ENCODE data around the gene REG3G.
A peak's percentile ranks its signal among the peaks of the same experiment; 100 is the strongest.

Gene REG3G

GRCh38 chr2:78993518-78994148 is 31.9 kb upstream of the REG3G start:
- no peak for DNase-seq (ENCODE audit: low spot score)
- no peak for TF ChIP-seq CTCF (IDR thresholded peaks at IDR 0.05; ENCODE audit: extremely low read depth, insufficient read depth, missing control alignments)
- in situ Hi-C loops (cut with MboI; ENCODE audit: low pct_unique_long_range_greater_than_20kb, low sequenced_read_pairs, unreplicated experiment): no loop called here

- no peak for TF ChIP-seq CTCF (IDR thresholded peaks at IDR 0.05; ENCODE audit: extremely low read depth, insufficient read depth, missing control alignments)
- in situ Hi-C loops (cut with MboI; ENCODE audit: low pct_unique_long_range_greater_than_20kb, low sequenced_read_pairs, unreplicated experiment): no loop called here
- DNase-seq (ENCODE audit: low spot score): no peak
These were observed 30.7 kb upstream of the REG3G start for GRCh38 chr2:78994789-78995188.

GRCh38 chr2:78999406-78999805 is 26.1 kb upstream of the REG3G start:
- TF ChIP-seq CTCF (IDR thresholded peaks at IDR 0.05; ENCODE audit: extremely low read depth, insufficient read depth, missing control alignments): peak; percentile 46
- in situ Hi-C loops (cut with MboI; ENCODE audit: low pct_unique_long_range_greater_than_20kb, low sequenced_read_pairs, unreplicated experiment): no loop called here
- no peak for DNase-seq (ENCODE audit: low spot score)

- TF ChIP-seq CTCF (IDR thresholded peaks at IDR 0.05; ENCODE audit: extremely low read depth, insufficient read depth, missing control alignments): no peak
- DNase-seq (ENCODE audit: low spot score): no peak
- in situ Hi-C loops (cut with MboI; ENCODE audit: low pct_unique_long_range_greater_than_20kb, low sequenced_read_pairs, unreplicated experiment): no loop called here
These were observed 25.4 kb upstream of the REG3G start for GRCh38 chr2:79000008-79000576.

GRCh38 chr2:79001285-79001684 is 24.2 kb upstream of the REG3G start:
- TF ChIP-seq CTCF (IDR thresholded peaks at IDR 0.05; ENCODE audit: extremely low read depth, insufficient read depth, missing control alignments): no peak
- in situ Hi-C loops (cut with MboI; ENCODE audit: low pct_unique_long_range_greater_than_20kb, low sequenced_read_pairs, unreplicated experiment): no loop called here
- DNase-seq (ENCODE audit: low spot score): no peak

GRCh38 chr2:79004680-79005079 is 20.8 kb upstream of the REG3G start:
- DNase-seq (ENCODE audit: low spot score): no peak
- in situ Hi-C loops (cut with MboI; ENCODE audit: low pct_unique_long_range_greater_than_20kb, low sequenced_read_pairs, unreplicated experiment): no loop called here
- no peak for TF ChIP-seq CTCF (IDR thresholded peaks at IDR 0.05; ENCODE audit: extremely low read depth, insufficient read depth, missing control alignments)
